MM.1S (cell line): ENCODE data around the gene SLC1A2.

Source experiments
- CTCF ChIP-seq: fragments of 300-600 bp; sonication (generic); IDR thresholded peaks from 2 replicates; pipeline ENCODE4 v1.5.1; 2016; ENCODE audit warnings: antibody characterized with exemption, low read length, mixed read lengths
- EZH2 ChIP-seq: fragments of 300-600 bp; sonication (generic); optimal IDR thresholded peaks from 2 replicates; pipeline ENCODE3; 2017; ENCODE audit warnings: low read depth, mild to moderate bottlenecking, antibody characterized with exemption, low read length, mixed read lengths

- TF ChIP-seq EZH2 (no peak), CTCF (no peak)
Observed at GRCh38 chr11:35237351-35237750, 182.0 kb downstream of the SLC1A2 start.
